NCI-H2081 treated with DMSO at 0.1 percent for 48 hours (cell line): ENCODE data around the gene PTPRZ1.

ENCODE experiments used
- DNase-seq: peaks from one replicate; lab custom pipeline; 2025; lab: John Stamatoyannopoulos, UW

The PTPRZ1 gene

GRCh38 chr7:122055073-122055472 lies 182.1 kb downstream of the PTPRZ1 start:
- DNase-seq = no peak

- no peak for DNase-seq
Observed at GRCh38 chr7:122056977-122057376, 184.0 kb downstream of the PTPRZ1 start.

GRCh38 chr7:122059542-122059941 lies 186.6 kb downstream of the PTPRZ1 start:
- DNase-seq = no peak

GRCh38 chr7:122063146-122063545 lies 190.2 kb downstream of the PTPRZ1 start:
- no peak for DNase-seq

- no peak for DNase-seq
Observed at GRCh38 chr7:122064971-122065370, 192.0 kb downstream of the PTPRZ1 start.

- no peak for DNase-seq
Observed at GRCh38 chr7:122067077-122067476, 194.1 kb downstream of the PTPRZ1 start.

- no peak for DNase-seq
Observed at GRCh38 chr7:122068046-122068445, 195.1 kb downstream of the PTPRZ1 start.

GRCh38 chr7:122068999-122069398 lies 196.0 kb downstream of the PTPRZ1 start:
- DNase-seq = no peak

- DNase-seq = no peak
Observed at GRCh38 chr7:122070062-122070461, 197.1 kb downstream of the PTPRZ1 start.

GRCh38 chr7:122070834-122071233 lies 197.9 kb downstream of the PTPRZ1 start:
- no peak for DNase-seq

GRCh38 chr7:122072272-122072671 lies 199.3 kb downstream of the PTPRZ1 start:
- no peak for DNase-seq

GRCh38 chr7:122072924-122073599 lies 200.1 kb downstream of the PTPRZ1 start:
- DNase-seq = no peak

GRCh38 chr7:122073635-122074034 lies 200.7 kb downstream of the PTPRZ1 start:
- no peak for DNase-seq

GRCh38 chr7:122082160-122082559 lies 209.2 kb downstream of the PTPRZ1 start:
- DNase-seq = no peak

GRCh38 chr7:122082670-122083069 lies 209.7 kb downstream of the PTPRZ1 start:
- no peak for DNase-seq

GRCh38 chr7:122092964-122093797 lies 220.2 kb downstream of the PTPRZ1 start:
- DNase-seq = peak; percentile 18

- no peak for DNase-seq
Observed at GRCh38 chr7:122094549-122094948, 221.6 kb downstream of the PTPRZ1 start.

- no peak for DNase-seq
Observed at GRCh38 chr7:122095642-122096041, 222.7 kb downstream of the PTPRZ1 start.

- no peak for DNase-seq
Observed at GRCh38 chr7:122100021-122100420, 227.1 kb downstream of the PTPRZ1 start.

- DNase-seq = no peak
Observed at GRCh38 chr7:122103064-122103463, 230.1 kb downstream of the PTPRZ1 start.
